Inferior parietal cortex (tissue), 1 donor: ENCODE measurements around the gene SKAP1.
"Not testable (repeated sequence)": the region's sequence is repeated elsewhere in the genome, so short reads cannot be mapped to it uniquely, and the experiment has no call there.

ENCODE experiments used
- DNase-seq: peaks from one replicate; pipeline ENCODE4 v3.0.0-alpha.2; 2016; ENCODE audit errors: extremely low spot score

Gene SKAP1

DNA sequence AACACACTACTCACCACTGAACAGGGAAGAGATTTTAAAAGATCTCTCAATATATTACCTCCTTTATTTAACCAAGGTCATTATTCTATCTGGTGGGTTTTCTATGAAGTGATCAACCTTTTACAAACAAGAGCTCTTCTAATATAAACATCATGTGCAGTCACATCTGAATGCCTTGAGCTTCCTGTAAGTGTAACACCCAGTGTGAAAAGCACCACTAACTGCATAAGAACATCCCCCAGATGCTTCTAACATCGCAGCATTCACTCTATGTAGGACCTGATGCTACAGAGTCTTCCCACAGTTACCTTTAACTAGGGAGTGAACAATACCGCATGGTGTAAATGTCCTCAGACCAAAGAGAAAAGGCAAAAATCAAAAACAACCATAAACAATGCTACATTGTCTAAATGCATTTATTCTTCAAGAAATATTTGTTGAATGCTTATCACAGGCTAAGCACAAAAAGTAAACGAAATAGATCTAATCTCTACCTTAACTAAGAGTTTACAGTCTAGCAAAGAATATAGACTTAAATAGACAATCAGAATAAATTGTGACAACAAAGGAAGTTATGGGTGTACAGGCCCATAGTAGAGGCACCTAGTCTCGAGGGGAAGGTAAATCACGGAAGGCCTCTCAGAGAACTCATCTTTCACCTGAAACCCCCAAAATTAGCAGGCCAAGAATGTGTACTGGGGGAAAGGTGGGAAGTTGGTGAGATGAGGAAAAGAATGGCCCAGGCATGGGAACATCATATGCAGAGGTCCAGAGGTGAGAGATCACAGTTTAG lies 16.2 kb downstream of the SKAP1 start:
- no peak for DNase-seq

- DNase-seq = no peak
Observed at GRCh38 chr17:48412841-48413240, 17.2 kb downstream of the SKAP1 start.

GRCh38 chr17:48410821-48411220 lies 19.2 kb downstream of the SKAP1 start:
- not testable (repeated sequence) for DNase-seq

DNA sequence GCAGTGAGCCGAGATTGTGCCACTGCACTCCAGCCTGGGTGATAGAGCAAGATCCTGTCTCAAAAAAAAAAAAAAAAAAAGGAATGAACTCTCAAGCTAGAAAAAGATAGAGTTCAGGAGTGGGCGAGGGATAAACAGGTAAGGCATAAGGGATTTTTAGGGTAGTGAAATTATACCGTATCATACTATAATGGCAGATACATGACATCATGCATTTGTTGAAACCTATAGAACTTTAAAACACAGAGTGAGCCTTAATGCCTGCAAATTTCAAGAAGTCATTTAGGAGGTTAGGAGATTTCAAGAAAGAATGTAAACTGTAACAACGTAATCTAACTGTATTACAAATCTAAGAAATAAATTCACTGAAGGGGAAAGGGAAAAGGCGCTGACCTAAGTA lies 20.4 kb downstream of the SKAP1 start:
- DNase-seq = no peak

GRCh38 chr17:48406936-48407567 lies 23.0 kb downstream of the SKAP1 start:
- DNase-seq = no peak

DNA sequence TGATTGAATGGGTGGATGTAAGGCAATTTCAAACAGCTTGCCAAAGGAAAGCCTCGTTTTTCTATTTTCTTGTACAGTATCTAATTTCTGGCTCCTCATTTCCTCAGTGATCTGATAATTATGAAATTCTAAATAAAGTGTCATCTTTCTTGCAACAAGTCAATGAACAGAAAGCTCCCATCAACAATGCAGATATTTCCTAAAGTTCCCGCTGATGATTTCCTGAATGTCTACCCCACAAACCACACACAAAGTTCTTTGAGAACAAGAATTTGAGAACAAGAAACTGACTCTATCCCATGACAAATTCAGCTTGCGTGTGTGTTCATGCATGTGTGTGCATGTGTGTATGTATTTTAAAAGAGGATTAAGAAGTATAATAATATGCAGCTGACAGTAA lies 35.2 kb downstream of the SKAP1 start:
- DNase-seq = no peak

- DNase-seq = no peak
Observed at GRCh38 chr17:48393283-48393682, 36.7 kb downstream of the SKAP1 start.

DNA sequence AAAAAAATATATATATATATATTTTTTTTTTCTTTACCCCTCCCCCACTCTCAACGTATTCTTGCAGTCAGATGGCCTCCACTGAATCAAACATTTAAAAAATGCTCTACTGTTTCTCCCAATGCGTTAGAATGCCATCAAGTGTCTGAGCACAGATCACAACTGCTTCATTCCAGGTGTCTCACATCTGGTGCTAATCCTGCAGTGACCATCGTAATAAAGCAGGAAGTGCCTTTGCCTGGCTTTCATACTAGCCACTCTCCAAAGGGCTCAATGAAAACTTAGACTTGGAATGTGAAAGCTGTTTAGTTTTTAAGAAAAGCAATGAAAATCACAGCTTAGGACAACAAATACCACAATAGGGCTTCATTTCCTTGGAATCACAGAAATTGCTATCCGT lies 37.2 kb downstream of the SKAP1 start:
- DNase-seq = no peak

GRCh38 chr17:48391444-48391843 lies 38.6 kb downstream of the SKAP1 start:
- no peak for DNase-seq

DNA sequence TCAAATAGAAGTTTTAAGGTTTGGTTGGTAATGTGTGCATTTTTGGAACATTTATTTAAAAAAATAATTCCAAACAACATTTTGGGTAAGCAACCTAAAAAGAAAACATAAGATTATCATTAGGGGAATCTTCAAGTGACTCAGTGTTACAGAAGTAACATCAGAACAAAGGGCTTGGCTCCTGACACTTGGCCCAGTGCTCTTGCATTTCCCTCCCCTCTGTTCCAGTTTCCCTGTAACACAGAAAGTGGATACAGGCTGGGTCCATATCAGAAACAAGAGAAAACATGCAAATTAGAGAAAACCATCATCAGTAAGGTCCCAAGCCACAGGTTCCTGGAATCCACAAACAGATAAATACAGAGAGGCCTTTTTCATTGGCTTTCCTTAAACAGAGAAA lies 40.1 kb downstream of the SKAP1 start:
- no peak for DNase-seq

GRCh38 chr17:48388955-48389743 lies 40.9 kb downstream of the SKAP1 start:
- DNase-seq = no peak

DNA sequence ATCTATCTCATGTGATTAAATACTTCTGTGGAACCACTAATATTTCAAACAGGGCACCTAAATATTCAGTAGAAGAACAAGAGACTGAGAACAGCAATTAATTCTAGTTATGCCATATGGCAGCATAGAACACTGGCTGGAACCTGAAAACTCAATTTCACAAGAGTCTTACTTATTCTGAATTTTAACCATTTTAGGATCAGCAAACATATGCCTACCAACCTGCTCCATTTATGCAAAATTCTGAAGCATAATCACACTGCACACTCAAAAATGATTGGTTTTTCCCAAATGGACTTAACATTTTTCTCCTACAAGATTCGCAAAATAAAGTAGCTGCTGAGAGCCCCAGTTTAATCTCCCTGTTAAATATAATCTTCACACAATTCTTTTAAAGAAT lies 43.2 kb downstream of the SKAP1 start:
- no peak for DNase-seq

- no peak for DNase-seq
Observed at GRCh38 chr17:48385319-48385718, 44.7 kb downstream of the SKAP1 start.

- DNase-seq = no peak
Observed at GRCh38 chr17:48384164-48384563, 45.9 kb downstream of the SKAP1 start.

GRCh38 chr17:48382989-48383388 lies 47.0 kb downstream of the SKAP1 start:
- DNase-seq = no peak

- no peak for DNase-seq
Observed at GRCh38 chr17:48378708-48379392, 51.2 kb downstream of the SKAP1 start.

- no peak for DNase-seq
Observed at GRCh38 chr17:48378238-48378637, 51.8 kb downstream of the SKAP1 start.

GRCh38 chr17:48376682-48377325 lies 53.2 kb downstream of the SKAP1 start:
- DNase-seq = no peak

DNA sequence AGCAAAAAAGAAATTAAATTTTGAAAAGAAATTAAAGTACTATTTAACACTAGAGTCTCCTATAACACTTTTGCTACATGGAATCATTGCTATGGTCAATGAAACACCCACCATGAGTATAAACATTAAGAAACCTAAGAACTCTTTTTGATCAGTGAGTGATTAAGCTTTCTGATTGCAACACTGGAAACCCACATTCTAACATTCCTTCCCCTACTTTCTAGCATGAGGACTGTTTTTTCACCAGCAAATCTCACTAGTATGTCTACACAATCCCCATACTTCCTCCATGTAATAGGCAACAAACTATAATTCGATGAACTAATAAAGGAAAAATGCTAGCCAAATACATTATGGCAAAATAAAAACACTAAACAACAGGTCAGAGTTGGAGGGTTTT lies 54.7 kb downstream of the SKAP1 start:
- no peak for DNase-seq

- no peak for DNase-seq
Observed at GRCh38 chr17:48374650-48375230, 55.3 kb downstream of the SKAP1 start.

DNA sequence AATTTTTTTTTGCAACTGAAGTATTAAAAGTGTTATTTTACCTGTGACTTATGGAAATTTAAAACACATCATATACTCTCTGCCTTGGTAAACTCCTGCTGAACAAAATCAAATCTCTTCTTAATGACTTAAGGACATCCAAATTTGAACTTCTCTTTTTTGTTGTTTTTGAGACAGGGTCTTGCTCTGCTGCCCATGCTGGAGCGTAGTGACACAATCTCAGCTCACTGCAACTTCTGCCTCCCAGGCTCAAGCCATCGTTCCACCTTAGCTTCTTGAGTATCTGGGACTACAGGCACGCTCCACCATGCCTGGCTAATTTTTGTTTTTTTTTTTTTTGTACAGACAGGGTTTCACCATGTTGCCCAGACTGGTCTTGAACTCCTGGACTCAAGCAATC lies 56.1 kb downstream of the SKAP1 start:
- DNase-seq = no peak
